ENCODE data around the gene CREB3. TPM values are rescaled to one million over a fixed set of nuclear protein-coding genes. Genes with fewer than 3 reads are reported as not detected.
A peak's percentile ranks its signal among the peaks of the same experiment; 100 is the strongest.

CREB3 gene
- total RNA-seq, 1 experiment from 2014 or later, result 27.3 TPM

- no peaks in the 10 kb centered on the region; the same call in 1 of the 2 replicates for H3K27me3 Mint-ChIP-seq (ENCODE audit: low read depth)
- peaks cover 0 to 2% of the 10 kb centered on the region in 2 experiments; a peak in 2 of 5 replicates for H3K9me3 Mint-ChIP-seq
- peaks cover 3% of the 10 kb centered on the region; the same call in 1 of the 2 replicates for H3K4me1 ChIP-seq (ENCODE audit: insufficient read depth, low read length)
- no peak overlapping the region for H4K5ac ChIP-seq (ENCODE audit: insufficient read length, low read depth, low read length)
- H3K36me3 Mint-ChIP-seq (ENCODE audit: insufficient read depth in 1 of 3, low read depth in 3 of 3), result peaks cover 11 to 29% (median 24%) of the 10 kb centered on the region in 3 experiments
- peak overlapping the region; percentile 10 for H3K9ac ChIP-seq (ENCODE audit: extremely low read depth, insufficient read length, low read length)
- H3K23me2 ChIP-seq (ENCODE audit: insufficient read length, low read depth, low read length, poor library complexity, severe bottlenecking), result peaks cover 6% of the 10 kb centered on the region
- H3K23ac ChIP-seq (ENCODE audit: insufficient read length, low read depth, low read length), result no peak overlapping the region
- TF ChIP-seq CTCF (conservative IDR thresholded peaks at IDR 0.05), result no peak
- H2BK15ac ChIP-seq (ENCODE audit: low read depth, low read length), result no peak overlapping the region
- H3K56ac ChIP-seq (ENCODE audit: insufficient read length, low read depth, low read length), result no peak overlapping the region
- H4K91ac ChIP-seq (ENCODE audit: insufficient read length, low read depth, low read length), result no peak overlapping the region
- peak overlapping the region; percentile 84 to 93 for H3K4me3 Mint-ChIP-seq
- H3K4me1 Mint-ChIP-seq, result peaks cover 27 to 30% of the 10 kb centered on the region in 2 experiments
- H4K8ac ChIP-seq (replicated peaks; ENCODE audit: insufficient read length, low read depth, low read length), result no peak overlapping the region
- H3K79me2 ChIP-seq (ENCODE audit: insufficient read depth, low read length), result no peaks in the 10 kb centered on the region; the same call in 1 of the 2 replicates
- no CpG with 5 or more reads among the region's 61 CpGs for WGBS (ENCODE audit: extremely low coverage, insufficient read length, low lambda C conversion rate)
- no peak overlapping the region for H2BK120ac ChIP-seq (ENCODE audit: low read depth, low read length, poor library complexity, severe bottlenecking)
- no peaks in the 10 kb centered on the region for H4K20me1 ChIP-seq (ENCODE audit: control insufficient read depth, insufficient read depth, insufficient read length)
- H3T11ph ChIP-seq (ENCODE audit: low read length), result no peak overlapping the region
- peak overlapping the region; percentile 65 for H3K4me2 ChIP-seq (ENCODE audit: insufficient read depth, insufficient read length, low read length)
- no peaks in the 10 kb centered on the region for H3K79me1 ChIP-seq (ENCODE audit: insufficient read depth, low read depth, low read length, poor library complexity, severe bottlenecking)
- no peak overlapping the region for H2BK5ac ChIP-seq (ENCODE audit: insufficient read length, low read length)
- no peaks in the 10 kb centered on the region for H3K27me3 ChIP-seq (ENCODE audit: insufficient read depth, low read length)
- peak overlapping the region; percentile 50 for H3K18ac ChIP-seq (ENCODE audit: insufficient read length, low read depth, low read length)
- no peak overlapping the region for H3K14ac ChIP-seq (ENCODE audit: insufficient read depth, low read length)
- H2AFZ ChIP-seq (ENCODE audit: low read length), result no peak overlapping the region
- H3K9me3 ChIP-seq (ENCODE audit: control insufficient read depth, low read depth, low read length), result no peaks in the 10 kb centered on the region
- H2BK20ac ChIP-seq (ENCODE audit: low read depth, low read length, poor library complexity, severe bottlenecking), result no peak overlapping the region
- H2BK12ac ChIP-seq (ENCODE audit: insufficient read length, low read depth, low read length), result no peak overlapping the region
- no peak overlapping the region for H3K27ac ChIP-seq (ENCODE audit: insufficient read length, low read depth, low read length)
- H3K4ac ChIP-seq (ENCODE audit: low read depth, low read length), result no peak overlapping the region
- DNase-seq, result peak; percentile 66
- H3K27ac Mint-ChIP-seq, result peak overlapping the region in 2 of 3 experiments; percentile 65 to 76; a peak in 2 of 7 replicates
- H2AK5ac ChIP-seq (ENCODE audit: insufficient read length, low read length), result no peak overlapping the region
Observed at GRCh38 chr9:35690614-35691333, 41.7 kb upstream of the CREB3 start.

Measured in H9 (cell line).